Measurements from ENCODE around the gene ZBTB38.

DNA sequence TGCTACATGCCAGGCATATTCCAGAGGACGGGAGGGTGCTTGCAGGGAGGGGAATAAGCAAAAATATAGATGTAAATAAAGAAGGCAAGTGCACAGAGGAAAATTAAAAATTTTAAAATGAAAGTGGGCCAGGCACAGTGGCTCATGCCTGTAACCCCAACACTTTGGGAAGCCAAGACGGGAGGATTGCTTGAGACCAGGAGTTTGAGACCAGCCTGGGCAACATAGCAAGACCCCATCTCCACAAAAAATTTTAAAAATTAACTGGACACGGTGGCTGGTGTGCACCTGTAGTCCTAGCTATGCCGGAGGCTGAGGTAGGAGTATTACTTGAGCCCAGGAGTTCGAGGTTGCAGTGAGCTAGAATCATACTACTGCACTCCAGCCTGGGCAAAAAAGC, 22.4 kb downstream of the ZBTB38 start:
- no peak for TF ChIP-seq EZH2 (IDR thresholded peaks at IDR 0.05; ENCODE audit: insufficient read depth, poor library complexity, severe bottlenecking)
- TF ChIP-seq EZH2phosphoT487 (IDR thresholded peaks at IDR 0.05; ENCODE audit: insufficient read depth, low read depth) = no peak

Measured in GM23248 (cell line).